Measurements from ENCODE around the gene LUC7L.

DNA sequence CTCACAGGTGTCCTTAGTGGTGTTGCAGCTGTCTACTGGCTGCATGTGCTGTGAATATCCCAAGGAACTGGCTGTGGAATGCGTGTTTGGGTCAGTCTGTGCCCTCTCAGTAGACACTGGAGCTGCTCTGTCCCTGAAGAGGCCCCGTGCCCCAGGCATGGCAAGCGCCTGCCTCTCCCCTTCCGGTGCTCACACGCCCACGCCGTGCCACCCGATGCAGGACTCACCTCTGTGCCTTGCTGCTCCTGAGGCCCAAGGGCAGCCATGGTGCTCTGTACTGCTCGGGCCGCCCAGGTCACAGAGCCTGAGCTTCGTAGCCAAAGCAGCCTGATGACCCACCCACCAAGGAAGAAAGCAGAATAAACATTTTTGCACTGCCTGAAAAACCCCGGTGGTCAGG is 36.5 kb upstream of the LUC7L start:
- no peak for TF ChIP-seq SMC3 (IDR thresholded peaks at IDR 0.05; ENCODE audit: low read depth, low read length)
- no peak for TF ChIP-seq MXI1 (IDR thresholded peaks at IDR 0.05; ENCODE audit: low read depth, low read length)
- TF ChIP-seq NFIC (IDR thresholded peaks at IDR 0.05; ENCODE audit: borderline replicate concordance), result no peak
- no peak for TF ChIP-seq TAF1 (IDR thresholded peaks at IDR 0.05; ENCODE audit: borderline replicate concordance, low read depth, low read length)
